HT1080 (cell line): ENCODE data around the gene RAB39A. TPM values are rescaled to one million over a fixed set of nuclear protein-coding genes. Genes with fewer than 3 reads are reported as not detected.

Experiments used
- DNase-seq: peaks from one replicate; pipeline ENCODE4 v3.0.0-alpha.2; 2015; ENCODE audit warnings: low read depth
- total RNA-seq: library from RNA; depleted of rRNA; stranded (reverse); fragments of >200 nt; shearing (Covaris generic); gene quantifications from 2 replicates; pipeline ENCODE4 v1.2.3, GENCODE V29; 2014

The RAB39A gene
- total RNA-seq, 1 experiment from 2014 or later, result 0.64 TPM

GRCh38 chr11:107957109-107957588, 28.9 kb downstream of the RAB39A start:
- DNase-seq, result no peak

- DNase-seq, result no peak
These were observed 33.2 kb downstream of the RAB39A start for GRCh38 chr11:107961480-107961879.

GRCh38 chr11:107962181-107962580, 33.9 kb downstream of the RAB39A start:
- no peak for DNase-seq

- no peak for DNase-seq
These were observed 34.8 kb downstream of the RAB39A start for GRCh38 chr11:107963091-107963490.

- DNase-seq, result no peak
These were observed 41.0 kb downstream of the RAB39A start for GRCh38 chr11:107969219-107969618.

GRCh38 chr11:107970049-107970448, 41.8 kb downstream of the RAB39A start:
- DNase-seq, result no peak

GRCh38 chr11:107973641-107974040, 45.4 kb downstream of the RAB39A start:
- DNase-seq, result no peak

GRCh38 chr11:107988397-107989158, 60.3 kb downstream of the RAB39A start:
- no peak for DNase-seq

- no peak for DNase-seq
These were observed 63.7 kb downstream of the RAB39A start for GRCh38 chr11:107991868-107992414.

- no peak for DNase-seq
These were observed 67.9 kb downstream of the RAB39A start for GRCh38 chr11:107996006-107996776.

GRCh38 chr11:107998761-107999160, 70.5 kb downstream of the RAB39A start:
- peak; percentile 27 for DNase-seq

GRCh38 chr11:107999759-108000455, 71.7 kb downstream of the RAB39A start:
- DNase-seq, result peak; percentile 59

- DNase-seq, result no peak
These were observed 74.2 kb downstream of the RAB39A start for GRCh38 chr11:108002476-108002875.

- DNase-seq, result no peak
These were observed 75.4 kb downstream of the RAB39A start for GRCh38 chr11:108003623-108004022.

GRCh38 chr11:108007819-108008218, 79.6 kb downstream of the RAB39A start:
- DNase-seq, result no peak

- DNase-seq, result peak; percentile 81
These were observed 80.6 kb downstream of the RAB39A start, which contains the start of gene CUL5 for GRCh38 chr11:108008656-108009496. CUL5 (plus strand) TSS chr11:108008898; CDS start chr11:108009349, 451 bp downstream.

- DNase-seq, result no peak
These were observed 81.5 kb downstream of the RAB39A start for GRCh38 chr11:108009497-108010370.

- no peak for DNase-seq
These were observed 84.0 kb downstream of the RAB39A start for GRCh38 chr11:108012139-108012725.
